Left kidney (tissue), 2 donors: ENCODE measurements around the gene IL10RA. TPM values are rescaled to one million over a fixed set of nuclear protein-coding genes. Genes with fewer than 3 reads are reported as not detected.
"Not testable (repeated sequence)": the region's sequence is repeated elsewhere in the genome, so short reads cannot be mapped to it uniquely, and the experiment has no call there.

Source experiments
- DNase-seq: peaks from one replicate; pipeline ENCODE4 v3.0.0-alpha.2; 2013
- polyA plus RNA-seq: library from polyadenylated mRNA; unstranded; fragments of 120-200 nt; gene quantifications from one replicate; pipeline ENCODE4 v1.2.1, GENCODE V29; 2013; ENCODE audit not compliant: insufficient read length

The IL10RA gene
- polyA plus RNA-seq, 1 donor: 2.1 TPM

DNA sequence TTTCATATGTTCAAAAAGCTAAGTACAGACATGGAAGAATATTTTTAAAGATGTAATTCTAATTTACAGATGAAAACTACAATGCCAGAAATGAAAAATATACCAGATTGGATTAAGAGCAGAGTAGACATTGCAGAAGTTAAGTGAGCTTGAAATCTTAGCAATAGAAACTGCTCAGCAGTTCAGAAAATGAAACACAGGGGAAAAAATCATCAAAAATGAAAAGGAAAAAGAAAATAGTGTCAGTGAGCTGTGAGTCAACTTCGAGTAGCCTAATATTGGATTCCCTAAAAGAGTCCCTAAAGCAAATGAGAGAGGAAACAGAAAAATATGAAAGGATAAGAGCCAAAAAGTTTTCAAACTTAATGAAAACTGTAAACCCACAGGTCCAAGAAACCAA lies 25.8 kb upstream of the IL10RA start:
- DNase-seq: no peak

DNA sequence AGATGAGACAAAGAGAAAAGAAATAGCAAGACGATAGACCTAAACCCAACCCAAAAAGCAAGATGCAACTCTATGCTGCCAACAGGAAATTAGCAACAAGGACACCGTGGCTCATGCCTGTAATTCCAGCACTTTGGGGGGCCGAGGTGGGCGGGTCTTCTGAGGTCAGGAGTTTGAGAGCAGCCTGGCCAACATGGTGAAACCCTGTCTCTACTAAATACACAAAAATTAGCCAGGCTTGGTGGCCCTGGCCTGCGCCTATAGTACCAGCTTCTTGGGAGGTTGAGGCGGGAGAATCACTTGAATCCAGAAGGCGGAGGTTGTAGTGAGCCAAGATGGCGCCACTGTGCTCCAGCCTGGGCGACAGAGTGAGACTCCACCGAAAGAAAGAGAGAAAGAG lies 24.3 kb upstream of the IL10RA start:
- no peak for DNase-seq

DNA sequence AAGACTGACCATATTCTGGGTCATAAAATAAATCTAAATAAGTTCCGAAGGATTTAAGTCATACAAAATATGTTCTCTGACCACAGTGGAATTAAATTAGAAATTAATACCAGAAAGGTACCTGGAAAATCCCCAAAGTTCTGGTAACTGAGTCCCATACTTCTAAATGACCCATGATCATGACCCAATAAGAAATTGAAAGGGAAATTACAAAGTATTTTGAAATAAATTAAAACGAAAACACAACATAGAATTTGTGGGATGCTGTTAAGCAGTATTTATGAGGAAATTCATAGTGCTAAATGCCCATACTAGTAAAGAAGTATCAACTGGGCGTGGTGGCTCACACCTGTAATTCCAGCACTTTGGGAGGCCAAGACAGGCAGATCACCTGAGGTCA lies 23.4 kb upstream of the IL10RA start:
- no peak for DNase-seq

DNA sequence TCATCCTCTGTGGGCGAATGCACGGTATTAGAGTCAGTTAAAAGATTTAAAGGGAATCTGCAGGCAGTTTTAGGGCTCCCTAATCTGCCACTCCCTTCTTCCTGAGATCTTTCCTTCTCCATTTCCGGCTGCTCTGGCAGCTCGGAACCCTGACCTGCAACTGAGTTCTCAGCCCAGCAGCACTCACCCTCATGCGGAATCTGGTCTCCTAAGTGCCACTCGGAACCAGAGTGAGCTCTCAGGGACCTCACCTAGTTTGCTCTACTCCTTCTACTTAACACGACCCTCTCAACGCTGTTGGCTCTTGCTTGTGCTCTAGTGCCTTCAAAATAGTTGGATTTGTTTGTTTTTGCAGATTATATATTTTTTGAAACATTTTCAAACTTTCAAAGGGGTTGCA lies 19.3 kb upstream of the IL10RA start:
- DNase-seq: no peak

DNA sequence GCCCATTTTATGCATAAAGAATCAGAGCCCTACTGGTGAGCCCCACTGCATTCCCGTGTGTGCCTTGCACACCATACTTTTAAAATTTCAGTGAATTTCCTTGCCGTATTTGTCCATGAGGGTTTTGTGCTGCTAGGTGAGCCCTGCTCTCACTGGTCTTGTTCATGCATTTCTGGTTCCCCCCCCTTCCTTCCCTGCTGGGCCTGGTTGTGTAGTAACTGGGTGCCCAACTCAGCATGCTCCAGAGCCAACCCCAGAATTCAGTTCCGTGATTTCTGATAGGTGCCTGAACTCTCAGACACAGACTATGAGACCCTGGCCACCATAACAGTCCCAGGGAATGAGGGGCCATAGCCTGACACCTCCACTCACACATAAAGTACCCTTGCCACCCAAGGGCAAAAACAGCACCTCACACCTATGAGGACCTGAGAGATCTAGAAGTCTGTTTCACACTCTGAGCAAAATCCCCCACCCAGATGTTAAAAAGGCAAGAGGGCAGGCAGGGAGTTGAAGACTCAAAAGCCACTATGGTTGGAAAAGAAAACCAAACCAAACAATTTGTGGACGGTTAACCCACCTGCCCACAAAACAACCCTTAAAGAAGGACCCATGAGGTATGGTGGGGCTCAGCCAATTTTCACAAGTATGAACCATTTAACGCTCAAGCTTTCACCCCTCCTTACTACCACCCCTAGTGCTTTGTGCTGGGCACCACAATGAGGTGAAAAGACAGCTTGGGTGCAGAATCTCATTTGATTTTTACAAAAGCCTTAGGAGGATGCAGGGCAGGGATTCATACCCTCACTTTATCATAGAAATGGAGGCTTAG lies 16.8 kb upstream of the IL10RA start:
- no peak for DNase-seq

DNA sequence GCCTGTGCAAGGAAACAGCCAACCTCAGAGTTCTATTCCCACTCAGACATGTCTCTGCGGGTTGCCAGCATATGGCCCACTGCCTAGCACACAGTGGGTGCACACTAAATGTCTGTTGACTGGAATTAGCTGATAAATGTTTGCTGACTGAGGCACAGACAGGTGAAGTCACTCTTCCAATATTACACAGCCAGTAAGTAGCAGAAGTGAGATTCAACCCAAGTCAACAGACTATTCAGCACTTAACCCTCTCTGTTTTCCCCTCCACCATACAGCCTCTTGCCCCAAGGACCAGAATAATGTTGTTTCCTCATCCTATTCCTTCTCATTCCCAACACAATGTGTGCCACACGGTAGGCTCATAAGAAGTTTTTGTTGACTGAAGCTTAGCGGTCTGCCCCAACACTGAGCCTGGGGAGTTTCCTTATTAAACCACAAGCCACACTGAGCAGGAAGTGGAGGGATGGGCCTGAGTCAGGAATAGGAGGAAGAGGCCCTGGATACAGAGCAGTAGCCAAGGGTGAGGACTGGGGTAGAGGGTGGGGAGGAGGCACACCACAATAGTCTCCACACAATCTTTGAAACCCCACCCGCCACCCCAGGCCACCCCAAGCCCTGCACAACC lies 15.7 kb upstream of the IL10RA start:
- DNase-seq: no peak

DNA sequence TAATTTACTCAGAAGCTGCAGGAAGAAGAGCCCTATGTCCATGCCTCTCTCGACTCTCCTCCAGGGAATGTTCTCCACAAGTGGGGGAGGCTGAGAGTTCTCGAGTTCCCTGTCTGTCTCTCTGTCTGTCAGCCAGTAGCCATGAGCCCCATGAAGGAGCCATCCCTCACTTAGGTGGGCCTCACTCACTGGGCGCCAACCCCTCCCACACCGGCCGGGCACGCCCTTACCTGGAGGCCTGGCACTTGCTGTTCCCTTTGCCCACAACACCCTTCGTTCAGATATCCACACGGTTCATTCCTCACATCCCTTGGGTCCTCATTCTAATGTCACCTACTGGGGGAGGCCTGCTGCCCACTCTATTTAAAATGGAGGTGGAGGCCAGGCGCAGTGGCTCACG lies 14.2 kb upstream of the IL10RA start:
- DNase-seq: no peak

DNA sequence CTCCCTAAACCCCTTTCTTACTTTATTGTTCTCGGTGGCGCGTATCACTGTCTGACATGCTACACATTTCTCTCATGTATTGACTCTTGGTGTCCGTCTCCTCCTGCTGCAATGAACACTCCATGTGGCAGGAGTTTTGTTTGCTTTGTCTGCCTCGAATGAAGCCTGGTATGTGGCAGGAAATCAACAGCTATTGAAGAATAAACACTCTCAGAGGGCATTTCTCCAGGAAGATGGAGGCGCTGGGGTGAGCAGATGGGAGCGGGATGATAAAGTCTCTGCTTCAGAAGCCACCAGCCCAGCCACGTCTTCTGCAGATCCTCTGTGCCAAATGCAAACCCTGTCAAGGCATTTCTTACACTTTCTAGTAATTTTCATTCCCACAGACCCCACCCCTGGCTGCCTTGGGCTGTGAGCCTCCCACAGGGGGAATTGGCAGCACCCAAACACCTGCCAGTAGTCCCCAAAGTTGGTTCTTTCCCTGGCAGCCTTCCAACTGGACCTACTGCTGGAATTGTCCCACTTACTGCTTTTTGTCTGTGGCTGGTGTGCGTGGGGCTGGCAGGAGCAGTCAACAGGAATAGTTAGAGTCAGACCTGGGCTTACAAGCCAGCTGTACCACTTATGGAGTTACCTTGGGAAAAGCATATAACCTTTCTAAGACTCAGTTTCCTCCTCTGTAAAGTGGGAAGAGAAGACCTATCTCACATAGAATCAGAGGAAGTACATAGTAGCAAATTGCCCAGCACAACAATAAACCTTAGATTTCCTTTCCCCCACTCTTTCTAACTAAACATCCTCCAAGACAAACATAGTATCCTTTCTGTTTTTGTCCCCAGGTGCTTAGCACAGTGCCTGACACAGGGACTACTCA lies 13.3 kb upstream of the IL10RA start:
- DNase-seq: no peak

DNA sequence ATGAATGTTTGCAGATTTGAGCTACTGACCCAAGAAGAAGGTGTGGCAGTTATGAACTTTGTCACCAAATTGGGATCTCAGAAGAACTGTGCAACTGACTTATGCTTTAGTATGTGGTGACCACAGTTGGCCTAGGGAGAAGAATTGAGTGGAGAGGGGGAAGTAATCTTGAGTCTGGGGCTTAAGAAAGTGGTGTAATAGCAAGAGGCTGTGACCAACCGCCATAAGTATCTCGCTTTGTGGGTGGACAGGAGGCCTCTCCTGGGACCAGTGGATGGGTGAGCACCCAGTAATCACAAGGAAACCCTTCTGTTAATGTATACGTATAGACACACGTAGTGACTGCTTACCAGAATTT lies 12.7 kb upstream of the IL10RA start:
- DNase-seq: no peak

DNA sequence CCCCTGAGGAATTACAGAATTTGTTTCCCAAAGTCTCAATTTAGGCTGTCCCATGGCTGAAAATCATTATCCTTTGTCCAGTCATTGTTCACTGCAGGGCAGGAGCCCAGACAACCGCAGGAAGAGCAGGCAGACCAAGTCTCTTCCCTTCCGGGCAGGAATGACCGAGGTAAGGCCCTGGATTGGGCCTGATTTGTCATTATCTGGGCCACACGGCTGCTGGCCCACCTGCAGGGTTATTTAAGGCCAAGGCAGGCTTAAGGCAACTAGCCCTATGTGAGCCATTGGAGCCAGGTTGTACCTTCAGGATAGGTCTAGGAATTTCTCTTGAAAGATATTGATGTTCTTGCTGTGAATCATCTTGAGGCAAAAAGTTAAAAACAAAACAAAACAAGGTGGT lies 9.7 kb upstream of the IL10RA start:
- no peak for DNase-seq

DNA sequence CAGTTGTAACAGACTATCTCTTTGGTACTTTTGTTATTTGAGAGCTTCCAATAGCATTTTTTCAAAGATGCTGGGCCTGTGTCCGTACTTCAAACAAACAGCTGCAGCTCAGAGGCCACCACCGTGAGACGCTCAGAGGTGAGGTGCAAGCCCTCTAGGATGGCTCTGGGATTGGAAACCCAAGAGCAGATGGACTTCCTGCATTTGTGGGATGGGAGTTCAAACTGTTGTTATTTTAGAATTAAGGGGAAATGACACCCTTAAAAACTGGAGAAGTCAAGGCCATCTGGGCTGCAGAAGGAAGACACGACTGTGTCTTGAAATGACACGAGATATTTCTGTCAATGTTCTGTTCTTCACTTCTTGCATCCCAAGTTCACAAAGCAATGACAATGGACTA lies 9.2 kb upstream of the IL10RA start:
- no peak for DNase-seq

DNA sequence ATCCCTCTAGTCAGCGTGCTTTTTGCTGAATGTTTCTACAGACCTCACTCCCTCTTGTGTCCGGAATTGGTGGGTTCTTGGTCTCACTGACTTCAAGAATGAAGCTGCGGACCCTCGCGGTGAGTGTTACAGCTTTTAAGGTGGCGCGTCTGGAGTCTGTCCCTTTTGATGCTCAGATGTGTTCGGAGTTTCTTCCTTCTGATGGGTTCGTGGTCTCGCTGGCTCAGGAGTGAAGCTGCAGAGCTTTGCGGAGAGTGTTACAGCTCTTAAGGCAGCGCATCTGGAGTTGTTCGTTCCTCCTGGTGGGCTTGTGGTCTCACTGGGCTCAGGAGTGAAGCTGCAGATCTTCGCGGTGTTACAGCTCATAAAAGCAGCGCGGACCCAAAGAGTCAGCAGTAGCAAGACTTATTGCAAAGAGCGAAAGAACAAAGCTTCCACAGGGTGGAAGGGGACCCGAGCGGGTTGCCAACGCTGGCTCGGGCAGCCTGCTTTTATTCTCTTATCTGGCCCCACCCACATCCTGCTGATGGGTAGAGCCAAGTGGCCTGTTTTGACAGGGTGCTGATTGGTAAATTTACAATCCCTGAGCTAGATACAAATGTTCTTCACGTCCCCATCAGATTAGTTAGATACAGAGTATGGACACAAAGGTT lies 8.5 kb upstream of the IL10RA start:
- not testable (repeated sequence) for DNase-seq

DNA sequence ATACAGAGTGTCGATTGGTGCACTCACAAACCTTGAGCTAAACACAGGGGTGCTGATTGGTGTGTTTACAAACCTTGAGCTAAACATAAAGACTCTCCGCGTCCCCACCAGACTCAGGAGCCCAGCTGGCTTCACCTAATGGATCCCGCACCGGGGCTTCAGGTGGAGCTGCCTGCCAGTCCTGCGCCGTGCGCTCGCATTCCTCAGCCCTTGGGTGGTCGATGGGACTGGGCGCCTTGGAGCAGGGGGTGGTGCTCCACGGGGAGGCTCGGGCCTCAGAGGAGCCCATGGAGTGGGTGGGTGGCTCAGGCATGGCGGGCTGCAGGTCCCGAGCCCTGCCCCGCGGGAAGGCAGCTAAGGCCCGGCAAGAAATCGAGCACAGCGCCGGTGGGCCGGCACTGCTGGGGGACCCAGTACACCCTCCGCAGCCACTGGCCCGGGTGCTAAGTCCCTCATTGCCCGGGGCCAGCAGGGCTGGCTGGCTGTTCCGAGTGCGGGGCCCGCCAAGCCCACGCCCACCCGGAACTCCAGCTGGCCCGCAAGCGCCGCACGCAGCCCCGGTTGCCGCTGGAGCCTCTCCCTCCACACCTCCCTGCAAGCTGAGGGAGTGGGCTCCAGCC lies 7.8 kb upstream of the IL10RA start:
- not testable (repeated sequence) for DNase-seq

DNA sequence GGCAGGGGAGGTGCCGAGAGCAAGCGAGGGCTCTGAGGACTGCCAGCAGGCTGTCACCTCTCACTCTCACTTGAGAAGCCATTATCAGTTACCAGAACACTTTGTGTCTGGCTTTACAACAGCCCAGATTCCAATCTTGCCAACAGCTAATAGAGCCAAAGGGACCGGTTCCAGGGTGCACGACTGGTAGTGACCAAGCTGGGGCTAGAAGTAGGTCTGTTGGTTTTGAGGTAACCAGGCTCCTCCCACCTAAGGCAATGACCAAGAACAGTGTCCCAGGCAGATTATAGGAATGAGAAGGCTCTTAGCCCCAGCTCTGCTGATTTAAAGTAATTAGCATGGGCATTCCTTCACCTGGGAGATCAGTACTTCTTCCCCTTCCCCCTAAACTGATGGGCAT lies 7.2 kb upstream of the IL10RA start:
- no peak for DNase-seq

DNA sequence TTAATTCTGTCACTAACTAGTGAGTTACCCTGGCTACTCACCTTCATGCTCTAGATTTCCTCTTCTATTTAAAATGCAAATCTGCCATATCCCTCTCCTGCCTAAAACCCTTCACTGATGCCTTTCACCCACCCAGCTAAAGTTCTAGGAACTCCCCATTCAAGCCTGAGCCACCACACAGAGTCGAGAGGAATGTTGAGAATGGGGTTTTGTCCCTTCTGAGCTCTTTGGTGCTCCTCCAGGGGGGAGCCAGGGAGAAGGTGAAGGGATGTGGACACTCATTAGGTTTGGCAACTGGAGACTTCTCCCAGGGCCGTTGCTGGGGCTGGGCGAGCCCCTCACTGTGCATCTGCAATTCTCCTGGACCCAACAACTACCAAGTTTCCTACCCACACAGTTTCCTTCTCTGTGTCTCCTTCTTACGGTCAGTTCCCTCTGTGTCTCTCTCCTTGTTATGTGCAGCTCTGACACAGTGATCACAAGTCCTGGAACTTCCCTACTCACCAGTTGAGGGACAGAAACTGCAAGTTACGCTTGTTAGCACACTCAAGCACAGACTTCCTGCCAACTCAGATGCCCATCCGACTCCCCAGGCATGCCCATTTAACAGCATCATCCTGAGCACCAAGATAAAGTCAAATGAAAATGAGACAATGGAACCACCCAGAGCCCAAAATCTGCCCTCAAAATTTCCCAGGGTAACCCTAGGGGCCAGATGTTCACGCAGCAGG lies 6.5 kb upstream of the IL10RA start:
- DNase-seq: no peak

DNA sequence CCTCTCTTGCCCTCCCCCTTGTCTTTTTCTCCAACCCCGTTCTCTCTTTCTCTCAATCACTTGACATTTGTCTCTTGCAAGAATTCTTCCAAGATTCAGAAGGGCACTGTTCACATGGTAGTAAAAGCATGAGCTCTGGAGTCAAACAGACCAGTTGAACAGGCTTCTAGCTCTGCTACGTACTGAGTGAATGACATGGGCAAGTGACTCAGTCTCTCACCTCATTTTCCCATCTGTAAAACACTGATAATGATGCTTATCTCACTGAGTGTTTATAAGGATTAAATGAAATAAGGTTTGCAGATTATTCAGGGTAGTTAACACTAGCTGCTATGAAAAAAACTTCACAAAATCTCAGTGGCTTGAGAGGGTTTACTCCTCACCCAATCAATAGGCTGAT lies 5.9 kb upstream of the IL10RA start:
- DNase-seq: no peak

DNA sequence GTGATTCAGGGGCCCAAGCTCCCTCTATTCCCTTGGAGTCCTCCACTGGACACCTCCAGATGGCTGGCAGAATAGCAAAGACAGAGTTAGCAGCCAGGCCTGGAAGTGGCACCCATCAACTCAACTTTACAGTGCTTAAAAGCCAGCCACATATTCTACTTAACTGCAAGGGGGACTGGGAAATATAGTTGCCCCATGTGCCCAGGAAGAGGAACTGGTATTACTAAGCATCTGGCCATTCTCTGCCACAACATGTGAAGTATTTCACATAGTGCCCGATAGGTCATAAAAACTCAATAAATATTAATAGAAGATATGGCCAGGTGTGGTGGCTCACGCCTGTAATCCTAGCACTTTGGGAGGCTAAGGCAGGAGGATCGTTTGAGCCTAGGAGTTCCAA lies 5.5 kb upstream of the IL10RA start:
- DNase-seq: no peak

DNA sequence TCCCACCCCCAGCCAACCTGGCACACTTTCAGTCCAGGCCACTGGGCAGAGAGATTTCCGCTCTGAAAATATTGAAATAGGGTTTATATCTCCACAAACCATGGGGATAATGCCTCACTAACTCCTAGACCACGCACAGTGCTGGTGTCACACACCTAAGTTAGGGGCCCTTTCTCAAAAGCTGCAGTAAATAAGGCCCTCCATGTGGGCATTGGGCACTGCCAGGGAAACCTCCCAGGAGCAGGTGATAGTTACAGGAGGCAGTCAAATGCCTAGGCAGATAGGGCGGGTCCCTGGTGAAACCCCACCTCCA lies 3.1 kb upstream of the IL10RA start:
- DNase-seq: no peak

DNA sequence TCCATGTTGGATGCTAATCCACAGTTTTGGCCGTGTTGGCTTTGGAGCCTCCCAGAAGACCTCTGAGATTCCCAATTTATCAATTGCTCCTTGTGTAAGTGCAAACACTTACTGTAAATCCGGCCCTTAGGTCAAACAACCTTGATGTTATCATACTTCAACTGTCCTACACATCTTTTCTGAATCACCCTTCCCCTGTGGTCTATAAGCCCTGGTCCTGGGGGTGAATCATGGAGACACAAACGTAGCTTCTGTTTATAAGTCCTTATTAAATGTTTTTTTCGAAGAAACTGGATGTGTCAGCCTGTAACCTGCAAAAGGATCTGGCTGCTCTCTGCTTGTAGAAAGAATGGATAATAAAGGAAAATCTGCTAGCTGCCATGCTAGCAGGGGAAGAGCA lies 1.7 kb upstream of the IL10RA start:
- no peak for DNase-seq

DNA sequence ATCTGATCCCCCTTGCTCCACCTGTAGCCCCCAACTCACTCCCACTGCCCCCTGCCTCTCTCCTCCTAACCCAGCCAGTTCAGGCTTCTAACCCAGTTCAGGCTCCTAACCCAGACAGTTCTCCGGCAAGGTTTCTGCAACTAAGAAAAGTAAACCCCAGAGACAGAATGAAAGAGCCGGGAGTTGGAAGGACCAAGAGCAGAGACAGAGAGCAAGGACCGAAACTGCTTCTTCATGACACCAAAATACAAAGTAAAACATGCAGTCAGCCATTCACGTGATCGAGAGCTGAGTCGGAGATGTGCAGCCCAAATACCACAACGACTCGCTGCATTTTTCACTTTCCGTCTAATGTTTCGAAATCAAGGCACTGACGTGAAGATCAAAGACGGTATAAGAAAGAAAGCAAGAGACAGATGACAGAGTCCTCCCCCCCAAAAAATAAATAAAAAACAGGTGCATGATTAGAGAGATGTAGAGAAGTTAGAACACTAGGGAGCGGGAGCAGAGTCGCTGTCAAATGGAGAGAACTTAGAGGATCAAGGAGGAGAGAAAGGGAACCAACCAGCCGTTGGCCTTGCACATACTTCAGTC lies 884 bp downstream of the IL10RA start:
- DNase-seq: no peak
